Measurements from ENCODE around the gene CEP78. TPM values are rescaled to one million over a fixed set of nuclear protein-coding genes. Genes with fewer than 3 reads are reported as not detected.

Gene CEP78
- total and polyA plus RNA-seq, 7 donors, result 2.4 to 14.0 (median 9.0) TPM

GRCh38 chr9:78297672-78297961 lies 61.7 kb downstream of the CEP78 start:
- WGBS, 2 donors, result 0 to 2% methylated on average over 10 of the region's 10 CpGs
- intact Hi-C loops (cut with DNase I), result loop anchor here (5.0 to 10.0 kb wide), 4 partner anchors 35 to 1903 kb away; partner anchors contain the start of genes CEP78, GNAQ and RFK
- peak overlapping the region; percentile 72 to 80 (median 76) for H3K27ac ChIP-seq

GRCh38 chr9:78298046-78298765 lies 62.3 kb downstream of the CEP78 start:
- Histone ChIP-seq H3K36me3 (no peaks in the 10 kb centered on the region), H3K27ac (peak overlapping the region in 1 of 4 donors; percentile 76), H3K9me3 (no peaks in the 10 kb centered on the region), H3K4me1 (peaks cover 0 to 29% (median 27%) of the 10 kb centered on the region in 4 donors), H3K27me3 (peaks cover 0 to 19% (median 0%) of the 10 kb centered on the region in 3 donors), H3K4me3 (peak overlapping the region; percentile 52 to 65 (median 60))
- TF ChIP-seq POLR2A (IDR thresholded peaks at IDR 0.05), result no peak
- no peak for TF ChIP-seq POLR2AphosphoS5 (IDR thresholded peaks at IDR 0.05)
- TF ChIP-seq CTCF (IDR thresholded peaks at IDR 0.05), result no peak
- no peak for TF ChIP-seq EP300 (IDR thresholded peaks at IDR 0.05)
- DNase-seq, result no peak
- intact Hi-C loops (cut with DNase I), result loop anchor here (5.0 to 10.0 kb wide), 4 partner anchors 36 to 1903 kb away; partner anchors contain the start of genes CEP78, GNAQ and RFK
- WGBS, 2 donors, result 8 to 11% methylated on average over 16 of the region's 16 CpGs

More at GRCh38 chr9:78297672-78297961, 61.7 kb downstream of the CEP78 start:
- no peaks in the 10 kb centered on the region for H3K9me3 ChIP-seq
- DNase-seq, result no peak
- H3K4me1 ChIP-seq, result peaks cover 0 to 29% (median 27%) of the 10 kb centered on the region in 4 donors
- peak overlapping the region; percentile 52 to 65 (median 60) for H3K4me3 ChIP-seq
- peaks cover 0 to 19% (median 0%) of the 10 kb centered on the region in 3 donors for H3K27me3 ChIP-seq
- TF ChIP-seq POLR2AphosphoS5 (IDR thresholded peaks at IDR 0.05), result no peak
- no peak for TF ChIP-seq POLR2A (IDR thresholded peaks at IDR 0.05)
- no peak for TF ChIP-seq CTCF (IDR thresholded peaks at IDR 0.05)
- TF ChIP-seq EP300 (IDR thresholded peaks at IDR 0.05), result no peak
- no peaks in the 10 kb centered on the region for H3K36me3 ChIP-seq

GRCh38 chr9:78300209-78300608 lies 64.3 kb downstream of the CEP78 start:
- H3K4me3 ChIP-seq, result no peak overlapping the region
- intact Hi-C loops (cut with DNase I), result no loop called here
- TF ChIP-seq POLR2A (IDR thresholded peaks at IDR 0.05) (no peak), CTCF (IDR thresholded peaks at IDR 0.05) (no peak), POLR2AphosphoS5 (IDR thresholded peaks at IDR 0.05) (no peak), EP300 (IDR thresholded peaks at IDR 0.05) (no peak)
- H3K27ac ChIP-seq, result no peak overlapping the region
- DNase-seq, result no peak
- no peaks in the 10 kb centered on the region for H3K36me3 ChIP-seq
- H3K4me1 ChIP-seq, result peaks cover 0 to 29% (median 27%) of the 10 kb centered on the region in 4 donors
- peaks cover 0 to 19% (median 0%) of the 10 kb centered on the region in 3 donors for H3K27me3 ChIP-seq
- WGBS, 2 donors, result 96 to 98% methylated on average over 6 of the region's 6 CpGs
- H3K9me3 ChIP-seq, result no peaks in the 10 kb centered on the region

GRCh38 chr9:78301466-78301865 lies 65.6 kb downstream of the CEP78 start:
- Histone ChIP-seq H3K27me3 (peaks cover 0 to 19% (median 0%) of the 10 kb centered on the region in 3 donors), H3K4me3 (no peak overlapping the region), H3K36me3 (no peaks in the 10 kb centered on the region), H3K9me3 (no peaks in the 10 kb centered on the region), H3K4me1 (peaks cover 0 to 23% (median 18%) of the 10 kb centered on the region in 4 donors), H3K27ac (no peak overlapping the region)
- 94 to 96% methylated on average over 2 of the region's 2 CpGs for WGBS, 2 donors
- intact Hi-C loops (cut with DNase I), result no loop called here
- no peak for DNase-seq
- TF ChIP-seq POLR2AphosphoS5 (IDR thresholded peaks at IDR 0.05) (no peak), POLR2A (IDR thresholded peaks at IDR 0.05) (no peak), EP300 (IDR thresholded peaks at IDR 0.05) (no peak), CTCF (IDR thresholded peaks at IDR 0.05) (no peak)
